Prostate gland (tissue), 2 donors: ENCODE measurements around the gene ANTXRL. TPM values are rescaled to one million over a fixed set of nuclear protein-coding genes. Genes with fewer than 3 reads are reported as not detected.

Experiments used
- DNase-seq: peaks from one replicate; pipeline ENCODE4 v3.0.0-alpha.2; 2019; ENCODE audit warnings: low spot score
- H3K27ac ChIP-seq, 2 donors: fragments of 200-600 bp; sonication (generic); 2 replicates each; pipeline ENCODE4 v1.5.1; 2017 to 2019
- H3K27me3 ChIP-seq: fragments of 200-600 bp; sonication (generic); replicated peaks from 2 replicates; pipeline ENCODE4 v1.5.1; 2019; ENCODE audit not compliant: insufficient read depth
- H3K36me3 ChIP-seq, 2 donors: fragments of 200-600 bp; sonication (generic); 1 replicate in 1 of 2; 2 replicates in 1 of 2; pipeline versions ENCODE4 v1.5.1 to v1.8.1; 2017 to 2019
- H3K4me1 ChIP-seq: fragments of 200-600 bp; sonication (generic); replicated peaks from 2 replicates; pipeline ENCODE4 v1.5.1; 2019
- H3K4me3 ChIP-seq, 2 donors: fragments of 200-600 bp; sonication (generic); 2 replicates each; pipeline ENCODE4 v1.5.1; 2017 to 2019
- H3K9me3 ChIP-seq: fragments of 200-600 bp; sonication (generic); 2 replicates; pipeline ENCODE4 v1.5.1; 2017
- POLR2A ChIP-seq: fragments of 450-650 bp; IDR thresholded peaks from one replicate; pipeline ENCODE4 v1.6.1; 2016; ENCODE audit warnings: antibody characterized with exemption, mild to moderate bottlenecking
- POLR2AphosphoS5 ChIP-seq: sonication (generic); formaldehyde crosslinking; IDR thresholded peaks from one replicate; pipeline ENCODE4 v1.6.1; 2017; ENCODE audit warnings: antibody characterized with exemption
- WGBS: methylation state at CpG from one replicate; pipeline ENCODE4 v1.1.5; 2018; 5-methylcytosine and 5-hydroxymethylcytosine counted together
- intact Hi-C: fragments of 100-400 bp; cut with DNase I; formaldehyde crosslinking; loops from one replicate; pipeline ENCODE4 v1.14.2; 2022
- total RNA-seq, 2 donors: library from RNA; depleted of rRNA; stranded (reverse); fragments of >200 nt; gene quantifications; one replicate each; pipeline ENCODE4 v1.1.0, GENCODE V29; 2016
- TF ChIP-seq, protein P1 (sequence below), 4 experiments: fragments of 200-600 bp in 2 of 4; fragments of 450-650 bp in 2 of 4; sonication (generic) in 2 of 4; IDR thresholded peaks; 1 replicate in 3 of 4; 2 replicates in 1 of 4; pipeline ENCODE4 v1.5.1; 2016 to 2019; ENCODE audit warnings: antibody characterized with exemption in 4 of 4, mild to moderate bottlenecking in 2 of 4, moderate library complexity in 2 of 4

The ANTXRL gene
- total RNA-seq, 2 donors from 2014 or later = 3.4 TPM; not detected in 1

DNA sequence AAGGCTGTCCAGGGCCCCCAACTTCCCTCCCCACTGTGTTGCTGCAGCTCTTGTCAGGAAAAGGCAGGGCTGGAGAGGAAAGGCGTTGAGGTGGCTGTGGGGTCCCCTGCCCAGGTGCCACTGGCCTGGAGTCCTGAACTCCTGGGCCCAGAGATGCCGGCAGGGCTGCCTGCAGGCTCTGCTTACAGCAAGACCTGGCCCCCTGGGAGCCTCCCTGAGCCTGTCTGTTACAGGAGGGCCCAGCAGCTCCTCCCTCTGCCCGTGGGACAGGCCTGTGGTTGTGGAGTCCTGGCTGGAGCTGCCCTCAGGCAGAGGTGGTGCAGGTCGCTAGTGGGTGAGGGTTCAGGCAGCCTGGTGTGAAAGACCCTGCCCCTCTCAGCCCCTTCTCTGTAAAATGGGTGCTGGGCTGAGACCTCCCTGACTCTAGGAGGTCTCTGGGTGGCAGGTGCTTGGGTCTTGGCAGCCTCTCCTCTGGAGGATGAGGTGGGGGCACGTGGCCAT, 9.9 kb downstream of the ANTXRL start:
- DNase-seq = no peak
- 79% methylated on average over 5 of the region's 5 CpGs for WGBS
- intact Hi-C loops = no loop called here
- Histone ChIP-seq H3K9me3 (no peaks in the 10 kb centered on the region), H3K4me3 (no peak overlapping the region), H3K27me3 (no peaks in the 10 kb centered on the region), H3K4me1 (no peaks in the 10 kb centered on the region), H3K36me3 (no peaks in the 10 kb centered on the region), H3K27ac (no peak overlapping the region)
- TF ChIP-seq, protein P1, sequence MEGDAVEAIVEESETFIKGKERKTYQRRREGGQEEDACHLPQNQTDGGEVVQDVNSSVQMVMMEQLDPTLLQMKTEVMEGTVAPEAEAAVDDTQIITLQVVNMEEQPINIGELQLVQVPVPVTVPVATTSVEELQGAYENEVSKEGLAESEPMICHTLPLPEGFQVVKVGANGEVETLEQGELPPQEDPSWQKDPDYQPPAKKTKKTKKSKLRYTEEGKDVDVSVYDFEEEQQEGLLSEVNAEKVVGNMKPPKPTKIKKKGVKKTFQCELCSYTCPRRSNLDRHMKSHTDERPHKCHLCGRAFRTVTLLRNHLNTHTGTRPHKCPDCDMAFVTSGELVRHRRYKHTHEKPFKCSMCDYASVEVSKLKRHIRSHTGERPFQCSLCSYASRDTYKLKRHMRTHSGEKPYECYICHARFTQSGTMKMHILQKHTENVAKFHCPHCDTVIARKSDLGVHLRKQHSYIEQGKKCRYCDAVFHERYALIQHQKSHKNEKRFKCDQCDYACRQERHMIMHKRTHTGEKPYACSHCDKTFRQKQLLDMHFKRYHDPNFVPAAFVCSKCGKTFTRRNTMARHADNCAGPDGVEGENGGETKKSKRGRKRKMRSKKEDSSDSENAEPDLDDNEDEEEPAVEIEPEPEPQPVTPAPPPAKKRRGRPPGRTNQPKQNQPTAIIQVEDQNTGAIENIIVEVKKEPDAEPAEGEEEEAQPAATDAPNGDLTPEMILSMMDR (IDR thresholded peaks at IDR 0.05) = no peak
- TF ChIP-seq POLR2AphosphoS5 (no peak), POLR2A (no peak)

DNA sequence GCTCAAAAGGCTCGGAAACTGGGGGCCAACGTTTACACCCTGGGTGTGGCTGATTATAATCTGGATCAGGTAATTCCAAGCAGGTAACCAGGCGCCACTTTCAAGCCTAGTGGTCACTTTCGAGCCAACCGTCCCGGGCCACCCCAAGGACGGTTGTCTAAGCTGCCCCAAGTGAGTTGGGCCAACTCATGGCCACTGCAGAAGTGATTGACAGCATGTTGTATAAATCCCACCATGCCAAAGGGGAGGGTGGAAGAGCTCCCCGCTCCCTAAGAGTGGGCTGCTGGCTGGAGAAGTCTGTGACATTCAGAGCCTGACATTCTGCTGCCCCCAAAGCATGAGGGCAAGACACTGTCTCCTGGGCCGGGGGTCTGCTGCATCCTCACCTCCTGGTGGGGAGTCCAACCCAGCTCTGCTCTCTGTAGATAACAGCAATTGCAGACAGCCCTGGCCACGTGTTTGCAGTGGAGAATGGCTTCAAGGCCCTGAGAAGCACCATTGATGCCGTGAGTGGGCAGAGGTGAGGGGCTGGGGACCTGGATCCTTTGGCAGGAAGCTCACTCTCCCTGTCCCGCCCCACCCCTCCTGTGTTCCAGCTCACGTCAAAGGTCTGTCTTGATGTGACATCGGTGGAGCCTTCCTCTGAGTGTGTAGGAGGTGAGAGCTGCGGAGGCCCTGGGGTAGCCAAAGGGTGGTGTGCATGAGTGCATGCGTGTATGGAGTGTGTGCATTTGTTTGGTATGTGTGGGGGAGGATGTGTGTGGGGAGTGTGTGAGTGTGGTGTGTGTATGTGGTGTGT, 10.8 kb downstream of the ANTXRL start:
- TF ChIP-seq POLR2A (no peak), POLR2AphosphoS5 (no peak)
- TF ChIP-seq, protein P1 (IDR thresholded peaks at IDR 0.05) = no peak
- WGBS = 83% methylated on average over 16 of the region's 16 CpGs
- Histone ChIP-seq H3K4me3 (no peak overlapping the region), H3K4me1 (no peaks in the 10 kb centered on the region), H3K9me3 (no peaks in the 10 kb centered on the region), H3K36me3 (no peaks in the 10 kb centered on the region), H3K27ac (no peak overlapping the region), H3K27me3 (no peaks in the 10 kb centered on the region)
- intact Hi-C loops = no loop called here
- DNase-seq = no peak

DNA sequence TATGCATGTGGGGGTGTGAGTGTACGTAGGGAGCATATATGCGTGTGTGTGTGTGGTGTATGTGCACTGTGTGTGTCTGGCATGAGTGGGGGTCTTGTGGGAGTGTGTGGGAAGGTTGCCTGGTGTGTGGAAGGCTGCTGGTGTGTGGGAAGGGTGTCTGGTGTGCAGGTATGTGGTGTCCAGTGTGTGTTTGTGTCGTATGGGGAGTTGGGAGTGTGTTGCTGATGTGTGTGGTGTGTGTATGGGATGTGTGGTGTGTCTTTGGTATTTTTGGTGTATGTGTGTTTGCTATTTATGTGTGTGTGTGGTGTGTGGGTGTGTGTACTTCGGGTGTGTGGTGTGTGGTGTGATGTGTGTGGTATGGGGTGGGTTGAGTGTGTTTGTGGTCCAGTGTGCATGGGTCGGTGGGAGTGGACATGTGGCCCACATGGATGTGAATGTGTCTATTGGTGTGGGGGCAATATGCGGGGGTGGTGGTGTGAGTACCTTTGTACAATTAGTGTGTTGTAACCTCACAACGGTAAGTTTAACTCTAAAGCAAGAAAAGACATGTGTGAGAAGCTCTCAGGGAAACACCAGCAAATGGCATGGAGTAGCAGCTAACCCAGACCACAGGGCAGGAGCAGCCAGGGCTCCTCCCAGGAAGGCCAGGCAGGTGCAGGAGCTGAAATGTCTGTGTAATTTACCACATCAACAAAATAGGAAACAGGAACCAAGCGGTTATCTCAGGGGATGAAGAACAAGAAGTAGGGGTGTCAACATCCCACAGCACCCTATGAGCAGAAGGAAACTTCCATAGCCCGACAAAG, 11.9 kb downstream of the ANTXRL start:
- intact Hi-C loops = no loop called here
- no peak for DNase-seq
- H3K36me3 ChIP-seq = no peaks in the 10 kb centered on the region

DNA sequence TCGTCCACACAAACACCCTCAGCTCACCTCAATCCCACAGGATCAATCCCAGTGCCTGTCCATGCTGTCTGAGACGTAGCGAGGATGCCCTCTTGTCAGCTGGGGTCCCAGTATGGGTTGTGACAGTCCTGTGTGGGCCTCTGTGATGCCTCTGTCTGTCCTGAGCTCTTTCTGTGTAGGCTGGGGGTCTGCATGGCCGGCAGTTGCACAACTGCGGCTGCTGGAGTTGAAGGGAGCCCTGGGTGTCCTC, 12.4 kb downstream of the ANTXRL start:
- intact Hi-C loops = no loop called here
- Histone ChIP-seq H3K27me3 (no peaks in the 10 kb centered on the region), H3K9me3 (no peaks in the 10 kb centered on the region), H3K4me1 (no peaks in the 10 kb centered on the region), H3K27ac (no peak overlapping the region), H3K36me3 (no peaks in the 10 kb centered on the region), H3K4me3 (no peak overlapping the region)
- TF ChIP-seq POLR2A = no peak
- no peak for TF ChIP-seq POLR2AphosphoS5
- TF ChIP-seq, protein P1 (IDR thresholded peaks at IDR 0.05) = no peak
- WGBS = 91% methylated on average over 5 of the region's 5 CpGs
- no peak for DNase-seq

More for the DNA sequence above, 11.9 kb downstream of the ANTXRL start:
- TF ChIP-seq POLR2A (no peak), POLR2AphosphoS5 (no peak)
- TF ChIP-seq, protein P1 (IDR thresholded peaks at IDR 0.05) = no peak
- H3K4me3 ChIP-seq = no peak overlapping the region
- no peaks in the 10 kb centered on the region for H3K4me1 ChIP-seq
- H3K27ac ChIP-seq = no peak overlapping the region
- WGBS = 87% methylated on average over 9 of the region's 9 CpGs
- H3K9me3 ChIP-seq = no peaks in the 10 kb centered on the region
- no peaks in the 10 kb centered on the region for H3K27me3 ChIP-seq
